ENCODE measurements around the gene PLEKHN1.
"Not testable (repeated sequence)": the region's sequence is repeated elsewhere in the genome, so short reads cannot be mapped to it uniquely, and the experiment has no call there.

Gene PLEKHN1

DNA sequence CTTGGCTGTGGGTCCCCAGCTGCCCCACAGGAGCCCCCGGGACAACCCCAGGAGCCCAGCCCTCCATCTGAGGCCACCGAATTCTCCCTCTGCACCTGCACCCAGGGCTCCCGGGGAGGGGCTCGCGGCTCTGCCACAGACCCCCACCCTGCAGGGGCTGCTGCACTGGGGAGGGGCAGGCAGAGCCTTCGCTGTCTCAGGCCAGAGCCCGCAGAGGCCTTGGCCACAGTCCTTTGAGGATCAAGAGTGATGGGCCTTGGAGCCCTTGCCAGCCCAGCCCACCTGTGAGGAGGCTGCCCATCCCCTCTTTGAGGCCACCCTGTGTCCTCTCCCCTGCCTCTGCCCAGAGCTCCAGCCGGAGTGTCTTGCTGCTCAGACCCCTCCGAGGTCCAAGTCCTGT lies 9.1 kb downstream of the PLEKHN1 start:
- DNase-seq, result no peak

- DNase-seq, result peak; percentile 70 to 78
Observed at GRCh38 chr1:975896-976683, 9.8 kb downstream of the PLEKHN1 start.

DNA sequence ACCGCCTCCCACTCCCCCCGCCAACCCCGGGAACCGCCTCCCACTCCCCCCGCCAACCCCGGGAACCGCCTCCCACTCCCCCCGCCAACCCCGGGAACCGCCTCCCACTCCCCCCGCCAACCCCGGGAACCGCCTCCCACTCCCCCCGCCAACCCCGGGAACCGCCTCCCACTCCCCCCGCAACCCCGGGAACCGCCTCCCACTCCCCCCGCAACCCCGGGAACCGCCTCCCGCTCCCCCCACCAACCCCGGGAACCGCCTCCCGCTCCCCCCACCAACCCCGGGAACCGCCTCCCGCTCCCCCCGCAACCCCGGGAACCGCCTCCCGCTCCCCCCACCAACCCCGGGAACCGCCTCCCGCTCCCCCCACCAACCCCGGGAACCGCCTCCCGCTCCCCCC lies 10.5 kb downstream of the PLEKHN1 start:
- not testable (repeated sequence) for DNase-seq

GRCh38 chr1:978069-978834 lies 12.0 kb downstream of the PLEKHN1 start:
- DNase-seq, result no peak

DNA sequence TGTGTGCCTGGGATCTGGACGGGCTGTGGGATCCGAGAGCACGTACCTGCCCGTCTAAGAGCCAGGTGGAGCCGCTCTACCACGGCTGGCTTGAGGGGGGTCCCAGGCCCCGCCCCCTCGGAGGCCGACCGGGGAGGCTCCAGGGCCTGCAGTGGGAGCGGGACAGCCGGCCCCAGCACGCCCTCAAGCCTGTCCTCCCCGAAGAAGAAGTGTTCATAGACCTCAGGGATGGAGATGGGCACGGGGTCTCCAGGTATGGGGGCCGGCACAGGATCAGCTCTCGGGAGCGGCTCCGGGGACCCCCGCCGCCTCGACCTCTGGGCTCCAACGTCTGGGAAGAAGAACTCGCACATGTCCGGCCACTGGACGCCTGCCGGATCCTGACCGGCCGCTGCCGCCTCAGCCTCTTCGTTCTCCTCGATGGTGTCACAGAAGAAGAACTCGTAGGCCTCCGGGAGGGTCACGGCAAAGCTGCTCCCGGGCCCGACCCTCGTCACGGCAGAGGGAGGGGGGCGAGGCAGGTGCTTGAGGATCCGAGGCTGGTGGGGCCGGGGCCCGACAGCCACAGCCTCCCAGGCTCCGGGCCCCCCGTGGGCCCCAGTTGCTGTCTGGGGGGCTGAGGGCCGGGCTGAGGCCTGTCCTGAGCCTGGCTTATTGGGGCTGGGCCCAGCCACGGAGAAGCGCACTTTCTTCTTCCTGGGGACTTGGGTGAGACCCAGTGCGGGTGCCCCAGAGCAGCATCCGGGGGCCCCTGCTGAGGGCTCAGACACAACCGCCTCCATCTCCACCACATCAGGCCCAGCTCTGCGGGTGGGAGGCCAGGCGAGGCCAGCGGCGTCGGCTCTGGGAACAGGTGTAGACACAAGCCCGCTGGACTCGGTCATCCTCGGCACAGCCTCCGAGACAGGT lies 12.8 kb downstream of the PLEKHN1 start:
- DNase-seq, result no peak

GRCh38 chr1:979744-980072 lies 13.4 kb downstream of the PLEKHN1 start:
- DNase-seq, result no peak

GRCh38 chr1:980137-980571 lies 13.9 kb downstream of the PLEKHN1 start:
- DNase-seq, result no peak

- DNase-seq, result no peak
Observed at GRCh38 chr1:980602-981395, 14.5 kb downstream of the PLEKHN1 start.

DNA sequence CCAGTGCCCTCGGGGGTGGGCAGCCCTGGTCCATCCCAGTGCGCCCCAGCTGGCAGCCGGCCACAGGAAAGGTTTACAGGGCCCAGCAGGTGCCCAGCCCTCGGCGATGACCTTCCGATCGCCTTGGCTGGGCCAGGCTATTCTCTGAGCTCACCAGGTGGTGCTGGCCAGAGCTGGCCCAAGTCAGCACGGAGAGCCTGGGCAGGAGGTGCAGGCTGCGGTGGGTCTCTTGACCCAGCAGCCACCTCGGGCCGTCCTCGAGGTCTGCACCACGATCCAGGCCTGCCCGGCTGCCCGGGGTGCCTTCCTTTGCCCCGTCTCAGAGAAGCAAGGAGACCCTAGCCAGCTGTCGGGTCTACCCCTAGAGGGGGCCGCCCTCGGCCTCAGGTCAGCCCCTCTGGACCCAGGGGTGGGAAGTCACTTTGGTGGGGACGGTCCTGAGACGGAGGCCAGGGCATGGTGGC lies 15.2 kb downstream of the PLEKHN1 start:
- DNase-seq, result no peak

- DNase-seq, result no peak
Observed at GRCh38 chr1:981955-982558, 15.8 kb downstream of the PLEKHN1 start, which contains the start of gene PERM1. TSS of gene PERM1 (minus strand) at chr1:982093. CDS start at chr1:981029, 1,064 bp downstream.

GRCh38 chr1:982765-983436 lies 16.6 kb downstream of the PLEKHN1 start:
- no peak for DNase-seq

DNA sequence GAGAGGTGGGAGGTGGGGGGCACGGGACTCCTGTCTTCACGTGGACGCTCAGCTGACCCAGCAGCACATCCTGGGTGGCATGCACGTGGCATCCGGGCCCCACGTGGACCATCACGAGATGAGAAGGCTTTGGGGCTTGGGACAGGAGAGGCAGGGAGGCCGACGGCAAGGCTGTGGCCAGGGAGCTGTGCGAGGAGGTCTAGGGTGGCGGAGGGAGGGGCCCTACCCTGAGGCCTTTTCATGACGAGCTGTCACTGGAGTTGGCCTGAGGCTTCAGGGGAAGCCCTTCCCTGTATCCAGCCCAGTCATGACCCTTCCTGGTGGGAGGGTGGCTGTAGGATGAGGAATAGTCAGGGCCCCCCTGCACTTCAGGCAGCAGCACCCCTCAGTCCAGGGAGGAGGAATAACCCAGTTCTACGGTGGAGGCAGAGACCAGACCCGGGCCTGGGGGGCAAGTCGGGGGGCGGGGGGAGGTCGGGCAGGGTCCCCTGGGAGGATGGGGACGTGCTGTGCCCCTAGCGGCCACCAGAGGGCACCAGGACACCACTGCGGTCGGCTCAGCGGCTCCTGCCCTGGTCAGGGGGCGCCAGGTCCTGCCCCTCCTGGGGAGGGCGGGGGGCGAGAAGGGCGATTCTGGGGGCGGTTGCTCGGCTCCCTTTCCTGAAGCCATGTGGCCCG lies 17.7 kb downstream of the PLEKHN1 start:
- DNase-seq, result peak; percentile 48 to 64

DNA sequence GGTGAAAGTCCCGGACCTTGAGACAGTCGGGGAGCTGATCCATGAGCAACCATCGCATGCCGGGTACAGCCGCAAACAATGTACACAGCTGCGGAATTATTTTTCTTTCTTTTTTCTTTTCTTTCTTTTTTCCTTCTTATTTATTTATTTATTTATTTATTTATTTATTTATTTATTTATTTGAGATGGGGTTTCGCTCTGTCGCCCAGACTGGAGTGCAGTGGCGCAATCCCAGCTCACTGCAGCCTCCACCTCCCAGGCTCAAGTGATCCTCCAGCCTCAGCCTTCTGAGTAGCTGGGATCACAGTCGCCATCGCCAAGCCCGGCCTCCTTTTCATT lies 18.2 kb downstream of the PLEKHN1 start:
- DNase-seq, result no peak

DNA sequence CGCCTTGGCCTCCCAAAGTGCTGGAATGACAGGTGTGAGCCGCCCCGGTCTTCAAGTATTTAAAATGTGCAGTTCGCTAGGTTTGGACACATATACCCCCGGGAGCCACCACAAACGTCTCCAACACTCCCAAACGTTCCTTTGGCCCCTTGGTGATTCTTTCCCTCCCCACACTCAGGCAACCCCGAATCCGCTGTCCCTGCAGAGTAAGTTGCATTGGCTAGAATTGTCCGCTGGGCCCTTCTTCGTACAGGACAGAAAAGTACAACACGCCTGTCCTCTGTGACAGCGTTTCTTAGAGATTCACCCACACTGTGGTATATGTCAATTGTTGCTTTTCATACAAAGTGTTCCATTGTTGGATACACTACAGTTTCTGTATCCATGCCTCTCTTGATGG lies 18.8 kb downstream of the PLEKHN1 start:
- DNase-seq, result no peak

- not testable (repeated sequence) for DNase-seq
Observed at GRCh38 chr1:988061-988460, 21.8 kb downstream of the PLEKHN1 start.

DNA sequence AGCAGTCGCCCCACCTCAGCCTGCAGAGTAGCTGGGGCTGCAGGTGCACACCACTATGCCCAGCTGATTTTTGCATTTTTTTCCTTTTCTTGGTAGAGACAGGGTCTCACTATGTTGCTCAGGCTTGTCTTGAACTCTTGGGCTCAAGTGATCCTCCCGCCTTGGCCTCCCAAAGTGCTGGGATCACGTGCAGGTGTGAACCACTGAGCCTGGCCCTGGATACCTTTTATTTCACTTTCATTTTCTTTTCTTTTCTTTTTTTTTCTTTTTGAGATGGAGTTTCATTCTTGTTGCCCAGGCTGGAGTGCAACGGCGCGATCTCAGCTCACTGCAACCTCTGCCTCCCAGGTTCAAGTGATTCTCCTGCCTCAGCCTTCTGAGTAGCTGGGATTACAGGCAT lies 25.0 kb downstream of the PLEKHN1 start:
- not testable (repeated sequence) for DNase-seq

- DNase-seq, result no peak
Observed at GRCh38 chr1:991895-992294, 25.6 kb downstream of the PLEKHN1 start.

GRCh38 chr1:992362-992761 lies 26.1 kb downstream of the PLEKHN1 start:
- DNase-seq, result no peak

GRCh38 chr1:993379-993995 lies 27.2 kb downstream of the PLEKHN1 start:
- no peak for DNase-seq

DNA sequence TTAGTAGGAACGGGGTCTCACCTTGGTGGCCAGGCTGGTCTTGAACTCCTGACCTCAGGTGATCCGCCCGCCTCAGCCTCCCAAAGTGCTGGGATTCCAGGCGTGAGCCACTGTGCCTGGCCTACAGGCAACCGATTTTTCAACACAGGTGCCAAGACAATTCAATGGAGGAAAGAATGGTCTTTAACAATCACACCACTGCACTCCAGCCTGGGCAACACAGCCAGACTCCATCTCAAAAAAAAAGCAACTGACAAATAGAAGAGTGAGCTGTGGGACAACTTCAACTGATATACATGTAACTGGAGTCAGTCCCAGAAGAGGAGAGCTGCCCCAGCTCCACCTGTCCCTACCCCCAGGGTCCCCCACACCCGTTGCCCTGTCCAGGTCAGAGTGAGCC lies 28.3 kb downstream of the PLEKHN1 start:
- DNase-seq, result not testable (repeated sequence)

Measured in CD4-positive, alpha-beta T cell treated with Interferon alpha-2 for 1 hour (primary cell).